Endothelial cell of umbilical vein (primary cell): Measurements from ENCODE around the gene MPST. TPM values are rescaled to one million over a fixed set of nuclear protein-coding genes. Genes with fewer than 3 reads are reported as not detected.

Experiments used
- BruUV-seq: library from RNA; stranded (reverse); fragments of 400-500 nt; replicated peaks from 2 replicates; lab custom pipeline; 2021; lab: Mats Ljungman, UMichigan
- CTCF ChIA-PET: fragments of 300-600, 350-600 bp; sonication (Branson Sonifier 250); formaldehyde crosslinking; loops from one replicate; lab custom pipeline; 2021; ENCODE audit warnings: antibody characterized with exemption, inconsistent platforms; lab: Charles Lee
- POLR2A ChIA-PET: fragments of 300-600, 350-600 bp; sonication (Branson Sonifier 250); formaldehyde crosslinking; loops from one replicate; lab custom pipeline; 2021; ENCODE audit warnings: antibody characterized with exemption, inconsistent platforms; lab: Charles Lee
- DNase-seq: peaks from one replicate; pipeline ENCODE4 v3.0.0-alpha.2; 2011; ENCODE audit warnings: low read depth, low spot score
- FAIRE-seq: peaks from 2 replicates; lab custom pipeline; 2011; peaks lifted over from hg19 to GRCh38; lab: Jason Lieb, UNC
- H2AFZ ChIP-seq: 2 replicates; pipeline ENCODE4 v1.6.0; 2012; ENCODE audit warnings: low read depth, low read length, control low read depth, inconsistent platforms
- H3K27ac ChIP-seq: 2 replicates; pipeline ENCODE4 v1.5.1; 2011; ENCODE audit warnings: low read depth, mild to moderate bottlenecking, control low read depth, low read length, moderate library complexity; ENCODE audit not compliant: insufficient read depth
- H3K27me3 ChIP-seq, 2 experiments: 2 replicates each; pipeline versions ENCODE4 v1.6.0 to v1.6.1; 2011; ENCODE audit warnings: low read length in 2 of 2, mixed read lengths in 1 of 2; ENCODE audit not compliant: control insufficient read depth in 2 of 2, insufficient read depth in 2 of 2
- H3K36me3 ChIP-seq, 2 experiments: 2 replicates in 1 of 2; 3 replicates in 1 of 2; pipeline ENCODE4 v1.5.1; 2011; ENCODE audit warnings: low read length in 2 of 2, mild to moderate bottlenecking in 1 of 2, moderate library complexity in 1 of 2; ENCODE audit not compliant: control insufficient read depth in 2 of 2, insufficient read depth in 2 of 2; ENCODE audit errors: extremely low read depth in 1 of 2
- H3K4me1 ChIP-seq: 3 replicates; pipeline ENCODE4 v1.5.1; 2011; ENCODE audit warnings: mild to moderate bottlenecking, low read length; ENCODE audit not compliant: control insufficient read depth, insufficient read depth; ENCODE audit errors: extremely low read depth
- H3K4me2 ChIP-seq: 2 replicates; pipeline ENCODE4 v1.6.1; 2011; ENCODE audit warnings: low read length, control low read depth, mixed read lengths; ENCODE audit not compliant: insufficient read depth
- H3K4me3 ChIP-seq, 3 experiments: fragments of 200-600 bp in 1 of 3; sonication (generic), shearing (Covaris generic) in 1 of 3; replicated peaks in 1 of 3; 2 replicates each; pipeline ENCODE4 v1.5.1; 2011 to 2016; ENCODE audit warnings: control low read depth in 3 of 3, low read length in 3 of 3, mild to moderate bottlenecking in 2 of 3, inconsistent platforms in 1 of 3, low read depth in 1 of 3, moderate library complexity in 1 of 3; ENCODE audit not compliant: insufficient read depth in 1 of 3
- H3K79me2 ChIP-seq: 2 replicates; pipeline ENCODE4 v1.6.0; 2012; ENCODE audit warnings: low read length, inconsistent platforms; ENCODE audit not compliant: control insufficient read depth, insufficient read depth
- H3K9ac ChIP-seq: replicated peaks from 2 replicates; pipeline ENCODE3; 2011; ENCODE audit warnings: low read length, control low read depth; ENCODE audit not compliant: insufficient read depth; ENCODE audit errors: extremely low read depth
- H3K9me1 ChIP-seq: replicated peaks from 3 replicates; pipeline ENCODE4 v1.6.0; 2011; ENCODE audit warnings: mild to moderate bottlenecking, low read length; ENCODE audit not compliant: control insufficient read depth, insufficient read depth; ENCODE audit errors: extremely low read depth
- H3K9me3 ChIP-seq: replicated peaks from 2 replicates; pipeline ENCODE4 v1.5.1; 2012; ENCODE audit warnings: low read length, inconsistent platforms; ENCODE audit not compliant: control insufficient read depth, insufficient read depth
- H4K20me1 ChIP-seq: replicated peaks from 2 replicates; pipeline ENCODE3; 2011; ENCODE audit warnings: mild to moderate bottlenecking, low read length; ENCODE audit not compliant: control insufficient read depth, insufficient read depth; ENCODE audit errors: extremely low read depth
- EZH2 ChIP-seq: IDR thresholded peaks from 2 replicates; pipeline ENCODE4 v1.6.1; 2012; ENCODE audit warnings: borderline replicate concordance, low read depth, mild to moderate bottlenecking, moderate library complexity, low read length, inconsistent platforms; ENCODE audit not compliant: severe bottlenecking
- FOS ChIP-seq: IDR thresholded peaks from 2 replicates; pipeline ENCODE4 v1.6.1; 2011; ENCODE audit warnings: mild to moderate bottlenecking, low read length, moderate library complexity, borderline replicate concordance; ENCODE audit not compliant: insufficient read depth
- GATA2 ChIP-seq: IDR thresholded peaks from 2 replicates; pipeline ENCODE4 v1.7.0; 2011; ENCODE audit warnings: low read depth, mild to moderate bottlenecking, moderate library complexity, mixed read lengths, low read length; ENCODE audit not compliant: insufficient read length, insufficient read depth
- JUN ChIP-seq: IDR thresholded peaks from 2 replicates; pipeline ENCODE4 v1.6.1; 2011; ENCODE audit warnings: borderline replicate concordance, low read depth; ENCODE audit not compliant: insufficient read length, insufficient read depth
- MYC ChIP-seq: IDR thresholded peaks from one replicate; pipeline ENCODE4 v1.6.1; 2011; ENCODE audit warnings: mild to moderate bottlenecking, low read depth, low read length
- POLR2A ChIP-seq: IDR thresholded peaks from 2 replicates; pipeline ENCODE4 v1.6.1; 2012; ENCODE audit warnings: low read depth, mild to moderate bottlenecking, control low read depth, low read length
- POLR2AphosphoS5 ChIP-seq: IDR thresholded peaks from 2 replicates; pipeline ENCODE4 v1.6.1; 2012; ENCODE audit warnings: low read depth, mild to moderate bottlenecking, control low read depth, low read length, moderate library complexity; ENCODE audit not compliant: insufficient read depth
- dilution Hi-C: fragments of 300-500 bp; cut with MboI; formaldehyde crosslinking; loops from one replicate; pipeline ENCODE4 v1.15.0; 2019; ENCODE audit warnings: low sequenced_read_pairs; ENCODE audit not compliant: extremely low pct_ligation_motif_present
- intact Hi-C: fragments of 100-400 bp; cut with micrococcal nuclease; formaldehyde crosslinking; loops from one replicate; pipeline ENCODE4 v1.10.0; 2022
- polyA plus RNA-seq, 4 experiments: library from polyadenylated mRNA; depleted of rRNA in 3 of 4; stranded (reverse) in 3 of 4; unstranded in 1 of 4; fragments of >200 nt; gene quantifications; 2 replicates each; pipeline versions ENCODE4 v1.2.1 to v1.2.3, GENCODE V29; 2011 to 2012; ENCODE audit warnings: missing spikeins in 1 of 4
- total RNA-seq: library from RNA; stranded (reverse); gene quantifications from 2 replicates; pipeline ENCODE4 v1.2.3, GENCODE V29; 2021
- TF ChIP-seq, protein P1 (sequence below): IDR thresholded peaks from 2 replicates; pipeline ENCODE4 v1.6.1; 2011; ENCODE audit not compliant: insufficient read depth, insufficient read length
- TF ChIP-seq, protein P2 (sequence below), 2 donors: IDR thresholded peaks; 1 replicate in 1 of 2; 2 replicates in 1 of 2; pipeline ENCODE4 v1.5.1; 2011; ENCODE audit warnings: low read length in 2 of 2, mild to moderate bottlenecking in 2 of 2, moderate library complexity in 2 of 2, control low read depth in 1 of 2, inconsistent platforms in 1 of 2, low read depth in 1 of 2; ENCODE audit not compliant: insufficient read depth in 1 of 2; ENCODE audit errors: extremely low read depth in 1 of 2

MPST gene
- total and polyA plus RNA-seq, 2 donors (not counting 3 experiments of a cell fraction or from before 2014, with no cell fraction given), result 93.2 to 124 TPM

DNA sequence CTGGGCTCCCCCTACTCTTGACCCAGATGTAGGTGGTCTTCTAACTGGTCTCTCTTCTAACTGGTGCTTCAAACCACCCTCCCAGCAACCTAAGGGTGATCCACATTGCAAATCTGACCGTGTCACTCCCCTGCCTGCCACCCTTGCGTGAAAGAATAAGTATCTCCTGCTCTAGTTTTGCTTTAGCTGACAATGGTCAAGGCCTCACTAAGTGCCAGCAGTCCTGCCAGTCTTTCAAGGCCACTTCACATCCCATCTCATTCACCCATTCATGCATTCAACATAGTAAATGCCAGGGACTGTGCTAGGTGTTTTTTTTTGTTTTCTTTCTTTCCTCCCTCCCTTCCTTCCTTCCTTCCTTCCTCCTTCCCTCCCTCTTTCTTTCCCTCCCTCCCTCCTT, 29.7 kb downstream of the MPST start:
- BruUV-seq, result no TSS peak
- TF ChIP-seq, protein P1, sequence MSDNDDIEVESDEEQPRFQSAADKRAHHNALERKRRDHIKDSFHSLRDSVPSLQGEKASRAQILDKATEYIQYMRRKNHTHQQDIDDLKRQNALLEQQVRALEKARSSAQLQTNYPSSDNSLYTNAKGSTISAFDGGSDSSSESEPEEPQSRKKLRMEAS, result no peak
- TF ChIP-seq FOS (no peak), GATA2 (no peak), MYC (no peak), POLR2AphosphoS5 (no peak), EZH2 (no peak), POLR2A (no peak), JUN (no peak)
- TF ChIP-seq, protein P2, sequence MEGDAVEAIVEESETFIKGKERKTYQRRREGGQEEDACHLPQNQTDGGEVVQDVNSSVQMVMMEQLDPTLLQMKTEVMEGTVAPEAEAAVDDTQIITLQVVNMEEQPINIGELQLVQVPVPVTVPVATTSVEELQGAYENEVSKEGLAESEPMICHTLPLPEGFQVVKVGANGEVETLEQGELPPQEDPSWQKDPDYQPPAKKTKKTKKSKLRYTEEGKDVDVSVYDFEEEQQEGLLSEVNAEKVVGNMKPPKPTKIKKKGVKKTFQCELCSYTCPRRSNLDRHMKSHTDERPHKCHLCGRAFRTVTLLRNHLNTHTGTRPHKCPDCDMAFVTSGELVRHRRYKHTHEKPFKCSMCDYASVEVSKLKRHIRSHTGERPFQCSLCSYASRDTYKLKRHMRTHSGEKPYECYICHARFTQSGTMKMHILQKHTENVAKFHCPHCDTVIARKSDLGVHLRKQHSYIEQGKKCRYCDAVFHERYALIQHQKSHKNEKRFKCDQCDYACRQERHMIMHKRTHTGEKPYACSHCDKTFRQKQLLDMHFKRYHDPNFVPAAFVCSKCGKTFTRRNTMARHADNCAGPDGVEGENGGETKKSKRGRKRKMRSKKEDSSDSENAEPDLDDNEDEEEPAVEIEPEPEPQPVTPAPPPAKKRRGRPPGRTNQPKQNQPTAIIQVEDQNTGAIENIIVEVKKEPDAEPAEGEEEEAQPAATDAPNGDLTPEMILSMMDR (IDR thresholded peaks at IDR 0.05; ENCODE audit: extremely low read depth in 1 of 2, insufficient read depth in 1 of 2, low read depth in 1 of 2, low read length in 2 of 2), result no peak
- ChIA-PET POLR2A (no interaction called here), CTCF (interaction anchor here (1.2 to 1.5 kb wide), 2 partner anchors 12 to 29 kb away, joined by 3 to 5 read pairs; no protein-coding TSS in a partner anchor)
- Histone ChIP-seq H3K79me2 (peaks cover 3% of the 10 kb centered on the region), H3K9me1 (no peaks in the 10 kb centered on the region), H3K36me3 (peaks cover 0 to 7% of the 10 kb centered on the region in 2 experiments), H4K20me1 (no peaks in the 10 kb centered on the region), H3K27ac (no peak overlapping the region), H3K9me3 (no peaks in the 10 kb centered on the region), H3K9ac (no peak overlapping the region), H3K4me3 (no peak overlapping the region), H3K27me3 (no peaks in the 10 kb centered on the region), H2AFZ (no peak overlapping the region), H3K4me1 (peaks cover 7% of the 10 kb centered on the region), H3K4me2 (no peak overlapping the region)
- dilution Hi-C loops, result no loop called here
- intact Hi-C loops, result no loop called here
- FAIRE-seq, result no peak
- no peak for DNase-seq
